ENCODE results near the gene VWA3A.
"Not testable (repeated sequence)": the region's sequence is repeated elsewhere in the genome, so short reads cannot be mapped to it uniquely, and the experiment has no call there.

The VWA3A gene

GRCh38 chr16:22139008-22139407 is 46.7 kb downstream of the VWA3A start:
- DNase-seq (ENCODE audit: low spot score), result no peak

GRCh38 chr16:22139732-22140131 is 47.4 kb downstream of the VWA3A start:
- no peak for DNase-seq (ENCODE audit: low spot score)

- peak; percentile 57 for DNase-seq (ENCODE audit: low spot score)
These were observed 49.4 kb downstream of the VWA3A start for GRCh38 chr16:22141767-22142166.

- no peak for DNase-seq (ENCODE audit: low spot score)
These were observed 52.2 kb downstream of the VWA3A start for GRCh38 chr16:22144520-22144919.

GRCh38 chr16:22147853-22148252 is 55.5 kb downstream of the VWA3A start:
- DNase-seq (ENCODE audit: low spot score), result no peak

- DNase-seq (ENCODE audit: low spot score), result no peak
These were observed 59.1 kb downstream of the VWA3A start for GRCh38 chr16:22151246-22151998.

GRCh38 chr16:22152316-22152715 is 60.0 kb downstream of the VWA3A start:
- DNase-seq (ENCODE audit: low spot score), result no peak

GRCh38 chr16:22153078-22153477 is 60.7 kb downstream of the VWA3A start:
- not testable (repeated sequence) for DNase-seq (ENCODE audit: low spot score)

GRCh38 chr16:22161401-22161800 is 69.1 kb downstream of the VWA3A start:
- no peak for DNase-seq (ENCODE audit: low spot score)

- no peak for DNase-seq (ENCODE audit: low spot score)
These were observed 69.8 kb downstream of the VWA3A start, which contains the start of gene SDR42E2 for GRCh38 chr16:22161999-22162655. Gene SDR42E2, plus strand, starts transcription at chr16:22162506. Its CDS starts 3,077 bp downstream, at chr16:22165583.

- no peak for DNase-seq (ENCODE audit: low spot score)
These were observed 70.3 kb downstream of the VWA3A start for GRCh38 chr16:22162656-22163009.

GRCh38 chr16:22163806-22164205 is 71.5 kb downstream of the VWA3A start:
- no peak for DNase-seq (ENCODE audit: low spot score)

GRCh38 chr16:22164482-22164881 is 72.1 kb downstream of the VWA3A start:
- DNase-seq (ENCODE audit: low spot score), result no peak

- DNase-seq (ENCODE audit: low spot score), result no peak
These were observed 73.4 kb downstream of the VWA3A start for GRCh38 chr16:22165508-22166285.

- DNase-seq (ENCODE audit: low spot score), result no peak
These were observed 79.6 kb downstream of the VWA3A start for GRCh38 chr16:22171953-22172352.

- DNase-seq (ENCODE audit: low spot score), result not testable (repeated sequence)
These were observed 80.3 kb downstream of the VWA3A start for GRCh38 chr16:22172642-22173041.

GRCh38 chr16:22174642-22175041 is 82.3 kb downstream of the VWA3A start:
- DNase-seq (ENCODE audit: low spot score), result no peak

GRCh38 chr16:22177968-22178930 is 85.9 kb downstream of the VWA3A start:
- no peak for DNase-seq (ENCODE audit: low spot score)

- DNase-seq (ENCODE audit: low spot score), result no peak
These were observed 89.1 kb downstream of the VWA3A start for GRCh38 chr16:22181426-22181825.

GRCh38 chr16:22181843-22182242 is 89.5 kb downstream of the VWA3A start:
- no peak for DNase-seq (ENCODE audit: low spot score)

GRCh38 chr16:22183335-22183734 is 91.0 kb downstream of the VWA3A start:
- DNase-seq (ENCODE audit: low spot score), result no peak
